ENCODE data around the gene APBB3. TPM values are rescaled to one million over a fixed set of nuclear protein-coding genes. Genes with fewer than 3 reads are reported as not detected.
A peak's percentile ranks its signal among the peaks of the same experiment; 100 is the strongest.

Gene APBB3
- total RNA-seq, 4 donors from 2014 or later: 6.8 to 12.5 (median 11.8) TPM

GRCh38 chr5:140565780-140566095, 1.3 kb upstream of the APBB3 start:
- intact Hi-C loops (cut with DNase I): loop anchor here (5.0 kb wide), 1 partner anchor 72 kb away; the partner anchor contains the start of gene TMCO6
- Histone ChIP-seq H3K4me3 (peak overlapping the region; percentile 68 to 96 (median 74)), H3K9me3 (no peaks in the 10 kb centered on the region), H3K27ac (replicated peaks in 1 of 4) (peak overlapping the region; percentile 90 to 94 (median 92)), H3K36me3 (peaks cover 0 to 60% (median 44%) of the 10 kb centered on the region in 4 donors), H3K4me1 (peaks cover 60 to 85% (median 75%) of the 10 kb centered on the region in 4 donors), H3K27me3 (no peaks in the 10 kb centered on the region)
- DNase-seq (ENCODE audit: extremely low spot score): no peak
- no peak for TF ChIP-seq EP300 (IDR thresholded peaks at IDR 0.05)
- TF ChIP-seq CTCF (IDR thresholded peaks at IDR 0.05): no peak
- no peak for TF ChIP-seq POLR2AphosphoS5 (IDR thresholded peaks at IDR 0.05)
- no peak for TF ChIP-seq POLR2A (IDR thresholded peaks at IDR 0.05; ENCODE audit: low read depth)
- 79% methylated on average over 4 of the region's 4 CpGs for WGBS

GRCh38 chr5:140565024-140565779, 804 bp upstream of the APBB3 start:
- peaks cover 0 to 60% (median 43%) of the 10 kb centered on the region in 4 donors for H3K36me3 ChIP-seq
- DNase-seq (ENCODE audit: extremely low spot score): no peak
- H3K9me3 ChIP-seq: no peaks in the 10 kb centered on the region
- peak overlapping the region; percentile 90 to 94 (median 92) for H3K27ac ChIP-seq (replicated peaks in 1 of 4)
- intact Hi-C loops (cut with DNase I): loop anchor here (5.0 kb wide), 1 partner anchor 72 kb away; the partner anchor contains the start of gene TMCO6
- WGBS: 9% methylated on average over 10 of the region's 13 CpGs
- TF ChIP-seq POLR2AphosphoS5 (IDR thresholded peaks at IDR 0.05) (no peak), CTCF (IDR thresholded peaks at IDR 0.05) (no peak), EP300 (IDR thresholded peaks at IDR 0.05) (no peak), POLR2A (IDR thresholded peaks at IDR 0.05; ENCODE audit: low read depth) (no peak)
- H3K4me3 ChIP-seq: peak overlapping the region; percentile 68 to 96 (median 74)
- no peaks in the 10 kb centered on the region for H3K27me3 ChIP-seq
- peaks cover 57 to 80% (median 71%) of the 10 kb centered on the region in 4 donors for H3K4me1 ChIP-seq

GRCh38 chr5:140563596-140563995, 802 bp downstream of the APBB3 start:
- H3K4me1 ChIP-seq: peaks cover 42 to 65% (median 56%) of the 10 kb centered on the region in 4 donors
- no peaks in the 10 kb centered on the region for H3K27me3 ChIP-seq
- 63% methylated on average over 4 of the region's 8 CpGs for WGBS
- peak overlapping the region; percentile 90 to 94 (median 92) for H3K27ac ChIP-seq (replicated peaks in 1 of 4)
- no peaks in the 10 kb centered on the region for H3K9me3 ChIP-seq
- TF ChIP-seq EP300 (IDR thresholded peaks at IDR 0.05): no peak
- no peak for TF ChIP-seq POLR2AphosphoS5 (IDR thresholded peaks at IDR 0.05)
- TF ChIP-seq CTCF (IDR thresholded peaks at IDR 0.05): no peak
- no peak for TF ChIP-seq POLR2A (IDR thresholded peaks at IDR 0.05; ENCODE audit: low read depth)
- H3K36me3 ChIP-seq: peaks cover 0 to 62% (median 44%) of the 10 kb centered on the region in 4 donors
- intact Hi-C loops (cut with DNase I): no loop called here
- H3K4me3 ChIP-seq: peak overlapping the region; percentile 68 to 96 (median 74)
- no peak for DNase-seq (ENCODE audit: extremely low spot score)

- 97% methylated on average over 5 of the region's 10 CpGs for WGBS
These were observed 2.5 kb downstream of the APBB3 start for GRCh38 chr5:140561753-140562523.

More at GRCh38 chr5:140561753-140562523, 2.5 kb downstream of the APBB3 start:
- TF ChIP-seq POLR2AphosphoS5 (IDR thresholded peaks at IDR 0.05) (no peak), POLR2A (IDR thresholded peaks at IDR 0.05; ENCODE audit: low read depth) (no peak), EP300 (IDR thresholded peaks at IDR 0.05) (no peak), CTCF (IDR thresholded peaks at IDR 0.05) (no peak)
- H3K36me3 ChIP-seq: peaks cover 0 to 48% (median 27%) of the 10 kb centered on the region in 4 donors
- H3K27me3 ChIP-seq: no peaks in the 10 kb centered on the region
- H3K4me3 ChIP-seq: no peak overlapping the region
- intact Hi-C loops (cut with DNase I): no loop called here
- peak overlapping the region in 1 of 4 donors; percentile 11 for H3K27ac ChIP-seq (replicated peaks in 1 of 4)
- H3K4me1 ChIP-seq: peaks cover 28 to 59% (median 51%) of the 10 kb centered on the region in 4 donors
- no peak for DNase-seq (ENCODE audit: extremely low spot score)
- no peaks in the 10 kb centered on the region for H3K9me3 ChIP-seq
